MM.1S (cell line): ENCODE measurements around the gene KIAA1217.

Source experiments
- DNase-seq: peaks from one replicate; pipeline ENCODE4 v3.0.0-alpha.2; 2015
- H2AFZ ChIP-seq: fragments of 300-600 bp; sonication (generic); 2 replicates; pipeline ENCODE4 v1.6.0; 2016; ENCODE audit warnings: antibody characterized with exemption, low read length
- H3F3A ChIP-seq: fragments of 300-600 bp; sonication (generic); 2 replicates; pipeline ENCODE4 v1.6.1; 2016; ENCODE audit warnings: mild to moderate bottlenecking, antibody characterized with exemption, low read length, moderate library complexity, mixed read lengths; ENCODE audit not compliant: insufficient read depth
- H3K27ac ChIP-seq: fragments of 300-600 bp; sonication (generic); 2 replicates; pipeline ENCODE4 v1.5.1; 2016; ENCODE audit warnings: mild to moderate bottlenecking, low read length
- H3K27me3 ChIP-seq: fragments of 300-600 bp; sonication (generic); replicated peaks from 2 replicates; pipeline ENCODE4 v1.6.0; 2016; ENCODE audit warnings: low read length; ENCODE audit not compliant: insufficient read depth
- H3K36me3 ChIP-seq: fragments of 300-600 bp; sonication (generic); replicated peaks from 2 replicates; pipeline ENCODE4 v1.6.1; 2016; ENCODE audit warnings: mild to moderate bottlenecking, low read length, mixed read lengths; ENCODE audit not compliant: insufficient read depth
- H3K4me1 ChIP-seq: fragments of 300-600 bp; sonication (generic); 2 replicates; pipeline ENCODE4 v1.6.1; 2016; ENCODE audit warnings: low read length, mixed read lengths
- H3K4me2 ChIP-seq: fragments of 300-600 bp; sonication (generic); 2 replicates; pipeline ENCODE4 v1.6.0; 2016; ENCODE audit warnings: low read depth, low read length
- H3K4me3 ChIP-seq: fragments of 300-600 bp; sonication (generic); 2 replicates; pipeline ENCODE4 v1.5.1; 2016; ENCODE audit warnings: low read length, mixed read lengths
- H3K79me2 ChIP-seq: fragments of 300-600 bp; sonication (generic); 2 replicates; pipeline ENCODE4 v1.6.1; 2016; ENCODE audit warnings: mixed run types, low read length, mixed read lengths
- H3K9ac ChIP-seq: fragments of 300-600 bp; sonication (generic); 2 replicates; pipeline ENCODE4 v1.6.1; 2016; ENCODE audit warnings: low read length, mixed read lengths
- H3K9me2 ChIP-seq: fragments of 300-600 bp; sonication (generic); replicated peaks from 2 replicates; pipeline ENCODE4 v1.6.1; 2016; ENCODE audit warnings: mild to moderate bottlenecking, low read length, mixed read lengths; ENCODE audit not compliant: insufficient read depth
- H3K9me3 ChIP-seq: fragments of 300-600 bp; sonication (generic); replicated peaks from 2 replicates; pipeline ENCODE4 v1.6.1; 2016; ENCODE audit warnings: mild to moderate bottlenecking, low read length, mixed read lengths; ENCODE audit not compliant: insufficient read depth
- H4K20me1 ChIP-seq: fragments of 300-600 bp; sonication (generic); 2 replicates; pipeline ENCODE4 v1.6.1; 2016; ENCODE audit warnings: mild to moderate bottlenecking, low read length, moderate library complexity, mixed read lengths; ENCODE audit not compliant: insufficient read depth
- EZH2 ChIP-seq: fragments of 300-600 bp; sonication (generic); optimal IDR thresholded peaks from 2 replicates; pipeline ENCODE3; 2017; ENCODE audit warnings: low read depth, mild to moderate bottlenecking, antibody characterized with exemption, low read length, mixed read lengths
- EZH2phosphoT487 ChIP-seq: fragments of 300-600 bp; sonication (generic); IDR thresholded peaks from 2 replicates; pipeline ENCODE4 v1.6.1; 2018; ENCODE audit warnings: antibody characterized with exemption, low read length
- TF ChIP-seq, protein P1 (sequence below): fragments of 300-600 bp; sonication (generic); IDR thresholded peaks from 2 replicates; pipeline ENCODE4 v1.5.1; 2016; ENCODE audit warnings: antibody characterized with exemption, low read length, mixed read lengths

KIAA1217 gene

DNA sequence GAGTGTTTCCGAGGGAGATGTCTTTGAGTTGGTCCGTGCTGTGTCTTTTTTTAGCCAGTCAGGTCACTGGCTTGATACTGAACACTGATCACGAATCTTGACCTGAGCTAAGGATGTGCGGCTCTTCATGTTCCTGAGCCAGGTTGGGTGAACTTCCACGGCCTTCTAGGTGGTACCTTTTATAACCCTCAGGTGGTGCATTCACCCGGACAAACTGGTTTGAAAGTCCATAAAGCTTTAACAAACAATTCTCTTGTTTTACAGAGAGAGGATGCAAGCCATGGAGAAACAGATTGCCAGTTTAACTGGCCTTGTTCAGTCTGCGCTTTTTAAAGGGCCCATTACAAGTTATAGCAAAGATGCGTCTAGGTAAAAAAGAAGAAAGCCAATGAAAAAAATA lies 285.3 kb downstream of the KIAA1217 start:
- Histone ChIP-seq H3K27me3 (no peaks in the 10 kb centered on the region), H3K9me2 (no peaks in the 10 kb centered on the region), H3K9ac (no peak overlapping the region), H3K4me3 (no peak overlapping the region), H3K9me3 (no peaks in the 10 kb centered on the region), H3K79me2 (0 out of 2 replicates have a peak, but pooled peaks cover 3% of the 10 kb centered on the region), H3K27ac (no peak overlapping the region), H2AFZ (no peak overlapping the region), H4K20me1 (no peaks in the 10 kb centered on the region), H3K4me2 (no peak overlapping the region), H3K36me3 (no peaks in the 10 kb centered on the region), H3F3A (no peaks in the 10 kb centered on the region), H3K4me1 (no peaks in the 10 kb centered on the region)
- DNase-seq, result no peak
- TF ChIP-seq, protein P1, sequence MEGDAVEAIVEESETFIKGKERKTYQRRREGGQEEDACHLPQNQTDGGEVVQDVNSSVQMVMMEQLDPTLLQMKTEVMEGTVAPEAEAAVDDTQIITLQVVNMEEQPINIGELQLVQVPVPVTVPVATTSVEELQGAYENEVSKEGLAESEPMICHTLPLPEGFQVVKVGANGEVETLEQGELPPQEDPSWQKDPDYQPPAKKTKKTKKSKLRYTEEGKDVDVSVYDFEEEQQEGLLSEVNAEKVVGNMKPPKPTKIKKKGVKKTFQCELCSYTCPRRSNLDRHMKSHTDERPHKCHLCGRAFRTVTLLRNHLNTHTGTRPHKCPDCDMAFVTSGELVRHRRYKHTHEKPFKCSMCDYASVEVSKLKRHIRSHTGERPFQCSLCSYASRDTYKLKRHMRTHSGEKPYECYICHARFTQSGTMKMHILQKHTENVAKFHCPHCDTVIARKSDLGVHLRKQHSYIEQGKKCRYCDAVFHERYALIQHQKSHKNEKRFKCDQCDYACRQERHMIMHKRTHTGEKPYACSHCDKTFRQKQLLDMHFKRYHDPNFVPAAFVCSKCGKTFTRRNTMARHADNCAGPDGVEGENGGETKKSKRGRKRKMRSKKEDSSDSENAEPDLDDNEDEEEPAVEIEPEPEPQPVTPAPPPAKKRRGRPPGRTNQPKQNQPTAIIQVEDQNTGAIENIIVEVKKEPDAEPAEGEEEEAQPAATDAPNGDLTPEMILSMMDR, result no peak
- TF ChIP-seq EZH2phosphoT487 (no peak), EZH2 (no peak)

DNA sequence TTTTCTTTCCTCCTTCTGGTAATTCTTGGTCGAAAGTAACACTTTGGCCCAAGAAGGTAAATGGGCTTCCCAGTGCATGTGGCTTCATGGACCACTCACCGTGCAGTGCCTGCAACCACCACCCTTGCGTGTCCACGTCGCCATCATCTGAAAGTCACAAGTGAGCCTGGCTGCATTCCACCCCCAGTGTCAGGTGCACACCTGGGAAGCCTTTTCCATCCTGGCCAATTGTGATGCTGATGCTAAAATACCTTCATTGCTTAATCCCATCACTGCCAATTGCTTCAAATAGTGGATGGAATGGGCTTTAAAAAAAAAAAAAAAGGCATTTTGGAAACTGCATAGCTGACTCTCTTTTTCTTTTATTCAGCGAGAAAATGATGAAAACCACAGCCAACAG lies 285.8 kb downstream of the KIAA1217 start:
- Histone ChIP-seq H2AFZ (no peak overlapping the region), H4K20me1 (no peaks in the 10 kb centered on the region), H3K4me3 (no peak overlapping the region), H3K36me3 (no peaks in the 10 kb centered on the region), H3K4me2 (no peak overlapping the region), H3K4me1 (no peaks in the 10 kb centered on the region), H3K9me2 (no peaks in the 10 kb centered on the region), H3K9me3 (no peaks in the 10 kb centered on the region), H3K9ac (no peak overlapping the region), H3K27me3 (no peaks in the 10 kb centered on the region), H3K27ac (no peak overlapping the region), H3K79me2 (0 out of 2 replicates have a peak, but pooled peaks cover 3% of the 10 kb centered on the region), H3F3A (no peaks in the 10 kb centered on the region)
- TF ChIP-seq, protein P1, result no peak
- TF ChIP-seq EZH2 (no peak), EZH2phosphoT487 (no peak)
- no peak for DNase-seq

DNA sequence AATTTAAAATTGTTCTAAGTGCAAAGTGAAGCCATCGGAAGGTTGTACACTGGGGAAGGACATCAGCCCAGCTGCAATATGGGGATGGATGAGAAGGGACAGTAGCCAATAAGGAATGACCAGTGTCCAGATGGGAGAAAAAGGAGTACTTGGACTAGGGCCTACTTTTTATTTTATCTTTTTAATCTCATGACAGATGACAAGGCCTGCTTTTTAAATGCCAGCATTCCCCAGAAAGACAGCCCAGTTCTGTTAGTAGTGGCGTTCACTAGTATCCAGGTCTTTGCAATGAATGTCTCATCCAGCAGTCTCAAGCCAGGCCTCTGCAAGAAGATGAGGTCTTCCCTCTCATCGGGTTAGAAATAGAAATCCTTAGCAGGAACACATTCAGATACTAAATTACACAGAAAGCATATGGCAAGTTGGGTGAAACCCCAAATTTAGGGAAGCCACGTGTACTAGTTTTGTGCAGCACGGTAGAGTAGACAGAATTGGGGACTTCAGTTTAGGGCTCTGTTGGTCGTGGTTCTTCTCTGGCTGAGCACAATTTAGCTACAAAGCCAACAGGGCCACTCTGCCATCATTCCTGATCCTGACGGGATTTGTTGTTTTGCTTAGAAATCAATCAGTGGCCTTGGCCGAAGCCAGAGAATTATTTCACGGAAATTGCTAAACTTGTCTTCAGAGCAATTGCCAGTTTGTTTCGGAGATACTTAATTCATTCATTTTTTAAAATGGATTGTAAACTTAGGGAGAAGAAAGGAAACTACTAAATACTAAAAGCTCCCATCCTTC lies 286.9 kb downstream of the KIAA1217 start:
- TF ChIP-seq, protein P1, result no peak
- TF ChIP-seq EZH2 (no peak), EZH2phosphoT487 (no peak)
- H3K4me2 ChIP-seq, result no peak overlapping the region
- H2AFZ ChIP-seq, result no peak overlapping the region
- no peaks in the 10 kb centered on the region for H4K20me1 ChIP-seq
- H3K4me3 ChIP-seq, result no peak overlapping the region
- H3K27ac ChIP-seq, result no peak overlapping the region
- H3K9me2 ChIP-seq, result no peaks in the 10 kb centered on the region
- no peaks in the 10 kb centered on the region for H3K27me3 ChIP-seq
- 0 out of 2 replicates have a peak, but pooled peaks cover 1% of the 10 kb centered on the region for H3K79me2 ChIP-seq
- DNase-seq, result no peak
- no peaks in the 10 kb centered on the region for H3K36me3 ChIP-seq
- H3K9ac ChIP-seq, result no peak overlapping the region
- no peaks in the 10 kb centered on the region for H3F3A ChIP-seq
- no peaks in the 10 kb centered on the region for H3K9me3 ChIP-seq
- H3K4me1 ChIP-seq, result no peaks in the 10 kb centered on the region
